Sciatic nerve (tissue), 2 donors: ENCODE measurements around the gene PHF24. TPM values are rescaled to one million over a fixed set of nuclear protein-coding genes. Genes with fewer than 3 reads are reported as not detected.

Experiments used
- ATAC-seq: fragments of 200-7000 bp; cut with Tn5 transposase; one replicate; pipeline ENCODE4 v1.9.1; 2020; ENCODE audit warnings: mild to moderate bottlenecking, moderate library complexity
- DNase-seq: peaks from one replicate; pipeline ENCODE4 v3.0.0-alpha.2; 2020; ENCODE audit warnings: low spot score
- intact Hi-C: fragments of 100-400 bp; cut with DNase I; formaldehyde crosslinking; loops from one replicate; pipeline ENCODE4 v1.14.2; 2022
- total RNA-seq: library from RNA; stranded (reverse); fragmentation: NEBNext Ultra II Directional; extraction: Animal tissue kit (Norgen Biotek cat#: 25700); gene quantifications from one replicate; pipeline ENCODE4 v1.2.1, GENCODE V29; 2021
- donor health status: DM: no; HTN: no; CAD: no.
- donor health status: DM: no; HTN: no; CAD: no.

The PHF24 gene
- total RNA-seq, 1 donor from 2014 or later = 0.45 TPM

DNA sequence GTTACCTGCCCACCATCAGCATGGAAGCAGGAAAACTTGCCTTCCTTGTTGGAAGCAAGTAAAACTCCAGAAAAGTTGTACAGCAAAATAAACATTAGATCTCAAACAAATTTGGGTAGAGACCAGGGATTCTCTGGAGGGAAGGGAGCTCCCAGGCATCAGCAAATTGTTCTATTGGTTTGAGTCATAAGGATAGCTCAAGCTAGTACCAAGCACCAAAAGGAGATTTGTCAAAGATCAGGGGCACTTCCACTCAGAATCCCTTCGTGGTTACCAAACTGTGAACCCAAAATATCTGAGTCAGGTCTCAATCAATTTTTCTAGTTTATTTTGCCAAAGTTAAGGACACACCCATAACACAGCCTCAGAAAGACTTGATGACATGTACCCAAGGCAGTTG lies 69.3 kb downstream of the PHF24 start:
- ATAC-seq = no peak

DNA sequence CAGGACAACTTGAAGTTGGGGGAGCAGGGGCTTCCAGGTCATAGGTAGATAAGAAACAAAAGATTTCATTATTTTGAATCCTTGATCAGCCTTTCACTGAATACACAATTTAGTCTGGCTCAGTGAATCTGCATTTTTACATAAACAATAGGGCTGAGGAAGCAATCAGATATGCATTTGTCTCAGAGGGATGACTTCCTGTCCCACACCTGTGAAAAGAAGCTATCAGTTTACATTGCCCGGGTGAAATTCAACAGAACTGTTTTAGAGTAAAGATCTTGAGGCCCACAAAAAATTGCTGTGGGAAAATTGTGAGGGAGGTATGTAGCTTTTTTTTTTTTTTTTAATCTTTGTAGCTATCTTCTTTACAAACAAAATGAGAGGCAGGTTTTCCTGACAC lies 69.8 kb downstream of the PHF24 start:
- no peak for ATAC-seq
- intact Hi-C loops = no loop called here
- no peak for DNase-seq

More for the DNA sequence above, 69.3 kb downstream of the PHF24 start:
- no peak for DNase-seq
- intact Hi-C loops = no loop called here

DNA sequence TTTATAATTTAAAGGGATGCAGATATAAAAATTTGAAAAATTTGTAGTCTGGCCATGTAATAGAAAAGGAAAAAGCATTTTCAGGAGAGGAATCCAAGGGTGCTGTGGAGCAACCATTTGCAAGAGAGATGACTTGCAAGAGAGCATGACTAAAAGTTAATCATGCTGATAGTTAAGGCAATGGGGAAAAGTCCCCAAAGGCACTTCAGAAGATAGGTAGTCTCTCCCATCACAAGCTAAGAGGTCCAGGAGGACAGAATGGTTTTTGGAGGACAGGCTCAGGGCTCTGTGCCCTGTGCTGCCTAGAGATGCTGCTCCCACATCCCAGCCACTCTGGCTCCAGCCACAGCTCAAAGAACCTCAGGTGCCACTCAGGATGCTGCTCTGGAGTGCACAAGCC lies 70.3 kb downstream of the PHF24 start:
- intact Hi-C loops = no loop called here
- no peak for ATAC-seq
- DNase-seq = no peak

DNA sequence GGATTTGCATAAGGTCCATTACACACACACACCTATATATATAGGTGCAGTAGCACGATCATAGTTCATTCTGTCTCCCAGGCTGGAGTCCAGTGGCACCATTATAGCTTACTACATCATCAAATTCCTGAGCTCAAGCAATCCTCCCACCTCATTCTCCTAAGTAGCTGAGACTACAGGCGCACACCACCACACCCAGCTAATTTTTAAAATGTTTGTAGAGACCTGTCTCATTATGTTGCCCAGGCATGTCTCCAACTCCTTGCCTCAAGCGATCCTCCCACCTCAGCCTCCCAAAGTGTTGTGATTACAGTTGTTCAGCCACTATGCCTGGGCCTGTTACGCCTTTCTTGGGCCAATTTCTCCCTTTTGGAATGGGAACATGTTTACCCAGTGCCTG lies 71.2 kb downstream of the PHF24 start:
- intact Hi-C loops = no loop called here
- ATAC-seq (no peak), DNase-seq (no peak)

DNA sequence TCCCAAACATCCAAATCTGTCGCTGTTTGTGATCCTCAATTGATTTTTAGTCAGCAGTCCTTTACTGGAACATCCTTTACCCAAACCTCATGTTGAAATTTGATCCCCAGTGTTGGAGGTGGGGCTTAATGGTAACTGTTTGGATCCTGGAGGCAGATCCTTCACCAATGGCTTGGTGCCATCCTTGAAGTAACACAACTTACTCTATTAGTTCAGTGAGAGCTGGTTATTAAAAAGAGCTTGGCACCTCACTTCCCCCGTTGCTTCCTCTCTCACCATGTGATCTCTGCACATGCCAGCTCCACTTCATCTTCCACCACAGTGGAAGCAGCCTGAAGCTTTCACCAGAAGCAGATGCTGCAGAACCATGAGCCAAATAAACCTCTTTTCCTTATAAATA lies 71.8 kb downstream of the PHF24 start:
- intact Hi-C loops = no loop called here
- ATAC-seq (no peak), DNase-seq (no peak)

Other genes with a start within 250 kb of the PHF24 start
- gene CCL21, start 248.1 kb upstream of the PHF24 start, total RNA-seq = not detected
- 10.6 TPM for gene DNAJB5, start 31.5 kb downstream of the PHF24 start, total RNA-seq
- 166 TPM for gene VCP, start 114.3 kb downstream of the PHF24 start, total RNA-seq
- 17.5 TPM for gene FANCG, start 121.7 kb downstream of the PHF24 start, total RNA-seq
- 25.0 TPM for gene PIGO, start 138.3 kb downstream of the PHF24 start, total RNA-seq
- 48.5 TPM for gene STOML2, start 144.8 kb downstream of the PHF24 start, total RNA-seq
- 15.9 TPM for gene ATOSB, start 157.6 kb downstream of the PHF24 start, total RNA-seq
- 36.2 TPM for gene UNC13B, start 203.7 kb downstream of the PHF24 start, total RNA-seq